A673 (cell line): Measurements from ENCODE around the gene TSHZ2.

Experiments used
- CTCF ChIP-seq: fragments of 300-800, 200-600 bp; sonication (generic); conservative IDR thresholded peaks from 2 replicates; pipeline ENCODE4 v1.5.1; 2017; ENCODE audit warnings: low read depth, mild to moderate bottlenecking, antibody characterized with exemption, low read length, moderate library complexity, mixed read lengths
- EZH2 ChIP-seq: fragments of 200-600 bp; sonication (generic); IDR thresholded peaks from 2 replicates; pipeline ENCODE4 v1.6.1; 2017; ENCODE audit warnings: borderline replicate concordance, low read depth, mild to moderate bottlenecking, mixed read lengths, antibody characterized with exemption, low read length; ENCODE audit not compliant: poor library complexity, severe bottlenecking

- TF ChIP-seq CTCF (no peak), EZH2 (no peak)
Measured at GRCh38 chr20:53021934-53022333, 49.8 kb downstream of the TSHZ2 start.
